HG02798 (cell line): ENCODE data around the gene ALKBH5.

ENCODE experiments used
- ATAC-seq: cut with Tn5 transposase; IDR thresholded peaks from one replicate; pipeline ENCODE4 v1.9.1; 2021; ENCODE audit warnings: mild to moderate bottlenecking; ENCODE audit not compliant: unreplicated experiment, poor library complexity

ALKBH5 gene

DNA sequence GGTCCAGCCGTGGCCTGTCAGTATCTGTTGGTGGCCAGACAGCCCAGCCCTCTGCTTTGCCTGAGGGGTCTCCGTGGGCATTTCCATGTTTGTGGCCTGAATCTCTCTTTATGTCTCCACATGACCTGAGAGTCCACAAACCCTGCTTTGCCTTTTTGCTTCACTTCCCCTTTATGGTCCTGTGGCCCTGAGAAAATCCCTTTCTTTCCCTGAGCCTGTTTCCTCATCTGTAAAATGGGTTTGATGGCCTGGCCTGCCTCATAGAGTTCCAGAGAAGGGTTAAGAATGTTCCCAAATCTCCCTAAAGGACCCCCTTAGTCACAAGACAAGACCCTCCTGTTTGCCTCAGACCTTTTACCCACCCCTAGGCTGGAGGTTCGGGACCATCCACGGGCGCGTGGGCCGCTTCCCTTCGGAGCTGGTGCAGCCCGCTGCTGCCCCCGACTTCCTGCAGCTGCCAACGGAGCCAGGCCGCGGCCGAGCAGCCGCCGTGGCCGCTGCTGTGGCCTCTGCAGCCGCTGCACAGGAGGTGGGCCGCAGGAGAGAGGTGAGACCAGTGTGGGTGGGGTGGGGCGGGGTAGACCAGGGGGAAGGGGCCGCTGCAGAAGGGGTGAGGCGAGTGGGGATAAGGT lies 26.2 kb upstream of the ALKBH5 start:
- ATAC-seq: no peak

DNA sequence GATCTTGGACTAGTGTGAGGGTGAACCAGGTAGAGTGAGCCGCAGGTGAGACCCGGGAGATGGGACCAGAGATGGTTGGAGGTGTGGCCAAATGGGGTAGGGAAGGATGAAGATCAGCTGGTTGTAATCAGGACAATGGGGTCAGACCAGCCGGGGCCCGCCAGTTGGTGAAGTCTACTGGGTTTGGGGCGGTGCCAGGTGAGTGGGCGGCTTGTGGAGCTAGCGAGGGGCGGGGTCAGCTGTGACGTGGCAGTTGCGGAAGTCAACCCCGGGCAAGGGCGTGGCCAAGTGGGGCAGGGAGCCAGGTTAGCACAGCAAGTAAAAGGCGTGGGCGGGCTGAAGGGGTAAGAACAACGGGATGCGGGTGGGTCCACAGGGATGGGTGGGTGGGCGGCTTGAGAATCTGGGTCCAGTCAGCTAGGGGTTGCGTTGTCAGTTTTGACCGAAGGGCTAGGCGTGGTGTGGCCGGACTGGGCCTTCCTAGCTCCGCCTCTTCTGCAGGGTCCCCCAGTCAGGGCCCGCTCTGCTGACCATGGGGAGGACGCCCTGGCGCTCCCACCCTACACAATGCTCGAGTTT lies 25.5 kb upstream of the ALKBH5 start:
- peak; percentile 55 for ATAC-seq

DNA sequence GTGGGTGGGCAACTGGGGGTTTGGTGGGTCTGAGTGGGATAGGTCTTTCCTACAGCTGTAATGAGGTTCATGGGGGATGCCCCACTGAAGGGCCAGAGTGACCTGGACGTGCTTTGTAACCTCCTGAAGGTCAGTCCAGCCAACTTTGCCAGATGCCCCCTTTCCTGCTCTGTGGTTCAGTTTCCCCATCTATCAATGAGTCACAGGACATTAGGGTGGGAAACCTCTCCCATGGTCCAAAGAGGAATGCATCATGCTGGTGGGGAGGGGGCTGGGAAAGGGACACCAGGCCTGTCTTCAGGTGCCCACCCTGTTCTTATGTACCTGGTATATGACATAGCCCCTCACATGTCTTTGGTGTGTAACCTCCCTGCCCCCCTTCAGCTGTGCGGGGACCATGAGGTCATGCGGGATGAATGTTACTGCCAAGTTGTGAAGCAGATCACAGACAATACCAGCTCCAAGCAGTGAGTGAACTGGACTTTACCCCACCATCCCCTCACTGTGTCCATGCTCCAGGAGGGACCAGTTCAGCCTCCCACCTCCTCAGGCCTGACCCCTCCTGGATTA lies 24.0 kb upstream of the ALKBH5 start:
- no peak for ATAC-seq

DNA sequence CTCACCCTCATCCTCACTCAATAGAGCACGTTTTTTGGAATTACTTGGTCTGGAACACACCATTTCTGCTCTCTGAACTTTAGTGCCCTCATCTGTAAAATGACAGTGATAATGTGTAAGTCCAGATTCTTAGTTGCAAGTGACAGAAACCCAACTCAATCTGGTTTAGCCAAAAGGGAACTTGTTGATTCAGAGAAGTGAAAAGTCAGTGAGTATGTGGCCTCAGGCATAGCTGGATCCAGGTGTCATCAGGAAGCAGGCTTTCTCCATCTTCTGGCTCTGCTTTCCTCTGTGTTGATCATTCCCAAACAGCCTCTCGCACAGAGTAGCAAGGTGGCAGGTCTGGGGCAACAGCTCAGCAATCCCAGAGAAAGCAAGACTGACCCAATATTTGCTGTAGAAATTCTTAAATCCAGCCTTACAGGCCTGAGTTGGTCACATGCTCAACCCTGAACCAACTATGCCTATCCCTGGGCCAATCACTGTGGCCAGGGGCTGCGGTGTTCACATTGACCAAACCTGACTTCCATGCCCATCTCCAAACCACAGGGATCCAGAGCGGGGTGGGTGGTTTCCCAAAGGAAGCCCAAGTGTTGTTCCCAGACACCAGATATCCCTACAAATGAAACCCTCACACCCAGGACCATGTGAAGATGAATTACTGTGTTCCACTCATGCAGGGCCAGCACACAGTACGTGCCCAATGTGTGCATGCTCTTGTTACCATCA lies 23.3 kb upstream of the ALKBH5 start:
- no peak for ATAC-seq

DNA sequence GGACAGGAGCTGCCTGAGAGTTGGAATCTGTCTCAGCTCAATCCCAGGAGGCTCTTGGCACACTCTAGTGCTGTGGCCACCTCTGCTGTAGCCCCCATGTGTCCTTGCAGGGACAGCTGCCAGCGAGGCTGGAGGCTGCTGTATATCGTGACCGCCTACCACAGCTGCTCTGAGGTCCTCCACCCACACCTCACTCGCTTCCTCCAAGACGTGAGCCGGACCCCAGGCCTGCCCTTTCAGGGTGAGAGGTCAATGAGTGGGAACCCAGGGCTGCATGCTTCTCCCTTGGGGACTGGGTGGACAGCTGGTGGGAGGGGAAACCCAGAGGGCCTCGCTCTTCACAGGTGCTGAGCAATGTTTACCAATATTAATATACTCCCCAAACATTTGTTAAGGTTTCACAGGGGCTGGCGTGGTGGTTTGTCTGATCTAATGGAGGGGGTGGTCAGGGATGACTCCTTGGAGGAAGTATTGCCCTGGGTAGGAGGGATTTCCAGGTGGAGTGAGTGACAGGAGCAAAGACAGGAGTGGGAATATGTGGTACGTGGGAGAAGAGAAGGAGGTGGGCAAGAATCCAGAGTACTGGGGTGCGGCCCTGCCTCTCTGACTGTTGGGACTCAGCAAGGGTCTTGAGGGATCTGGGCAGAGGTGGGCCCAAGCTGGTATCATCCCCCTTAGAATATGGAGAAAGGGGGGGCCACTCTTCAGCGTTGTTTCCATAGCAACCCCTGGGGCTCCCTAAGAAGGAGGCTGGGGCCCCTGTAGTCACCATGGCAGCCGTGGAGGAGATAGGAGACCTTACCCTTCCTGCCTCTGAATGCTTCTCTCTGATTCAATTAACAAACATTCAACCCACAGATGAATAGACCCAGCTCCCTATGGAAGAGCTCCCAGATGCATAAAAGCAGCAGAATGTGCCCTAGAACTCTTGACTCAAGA lies 22.2 kb upstream of the ALKBH5 start:
- peak; percentile 70 for ATAC-seq

DNA sequence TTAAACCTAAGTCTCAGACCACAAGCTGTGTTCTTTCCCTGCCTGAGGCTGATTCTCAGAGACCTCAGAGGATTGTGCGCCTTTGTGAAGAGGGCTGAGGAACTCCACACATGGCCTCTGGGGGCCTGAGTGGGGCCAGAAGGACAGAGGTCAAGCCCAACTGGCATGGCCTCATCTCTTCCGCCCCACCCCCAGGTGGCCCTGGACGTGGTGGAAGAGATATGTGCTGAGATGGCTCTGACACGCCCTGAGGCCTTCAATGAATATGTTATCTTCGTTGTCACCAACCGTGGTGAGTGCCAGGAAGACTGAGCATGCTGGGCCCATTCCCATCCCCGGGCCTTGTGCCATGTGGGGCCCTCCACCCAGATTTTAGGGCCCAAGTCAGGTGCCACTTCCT lies 20.1 kb upstream of the ALKBH5 start:
- no peak for ATAC-seq

DNA sequence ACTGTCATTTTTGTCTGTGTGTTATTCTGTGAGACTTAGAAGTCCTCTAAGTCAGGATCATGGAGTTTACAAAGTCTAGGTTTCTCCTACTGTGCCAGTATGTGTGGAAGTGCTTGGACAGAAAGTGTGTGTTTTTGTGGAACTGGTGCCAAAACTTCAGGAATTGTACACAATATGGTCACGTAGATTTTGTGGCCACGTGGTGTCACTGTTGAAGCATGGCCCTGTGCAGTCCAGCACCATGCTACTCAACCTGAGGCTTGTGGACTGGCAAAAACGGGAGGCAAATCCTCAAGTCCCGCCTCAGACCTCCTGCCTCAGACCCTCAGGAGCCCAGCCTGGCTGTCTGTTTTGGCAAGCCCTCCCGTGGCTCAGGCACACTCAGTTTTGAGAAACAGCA lies 16.7 kb upstream of the ALKBH5 start:
- ATAC-seq: no peak

DNA sequence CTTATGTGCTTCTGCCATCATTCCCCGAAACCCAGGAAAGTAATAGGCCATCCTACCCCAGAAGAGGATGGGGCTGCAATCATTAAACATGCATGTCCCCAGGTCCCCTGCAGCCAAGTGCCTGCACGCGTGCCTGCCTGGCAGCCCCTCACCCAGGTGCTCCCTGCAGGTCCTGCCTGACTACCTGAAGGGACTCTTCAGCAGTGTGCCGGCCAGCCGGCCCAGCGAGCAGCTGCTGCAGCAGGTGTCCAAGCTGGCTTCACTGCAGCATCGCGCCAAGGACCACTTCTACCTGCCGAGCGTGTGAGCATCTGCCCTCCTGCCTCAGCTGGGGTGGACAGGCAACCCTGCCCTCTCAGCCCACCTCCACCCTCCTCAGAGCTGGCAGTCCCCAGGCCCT lies 16.2 kb upstream of the ALKBH5 start:
- no peak for ATAC-seq

DNA sequence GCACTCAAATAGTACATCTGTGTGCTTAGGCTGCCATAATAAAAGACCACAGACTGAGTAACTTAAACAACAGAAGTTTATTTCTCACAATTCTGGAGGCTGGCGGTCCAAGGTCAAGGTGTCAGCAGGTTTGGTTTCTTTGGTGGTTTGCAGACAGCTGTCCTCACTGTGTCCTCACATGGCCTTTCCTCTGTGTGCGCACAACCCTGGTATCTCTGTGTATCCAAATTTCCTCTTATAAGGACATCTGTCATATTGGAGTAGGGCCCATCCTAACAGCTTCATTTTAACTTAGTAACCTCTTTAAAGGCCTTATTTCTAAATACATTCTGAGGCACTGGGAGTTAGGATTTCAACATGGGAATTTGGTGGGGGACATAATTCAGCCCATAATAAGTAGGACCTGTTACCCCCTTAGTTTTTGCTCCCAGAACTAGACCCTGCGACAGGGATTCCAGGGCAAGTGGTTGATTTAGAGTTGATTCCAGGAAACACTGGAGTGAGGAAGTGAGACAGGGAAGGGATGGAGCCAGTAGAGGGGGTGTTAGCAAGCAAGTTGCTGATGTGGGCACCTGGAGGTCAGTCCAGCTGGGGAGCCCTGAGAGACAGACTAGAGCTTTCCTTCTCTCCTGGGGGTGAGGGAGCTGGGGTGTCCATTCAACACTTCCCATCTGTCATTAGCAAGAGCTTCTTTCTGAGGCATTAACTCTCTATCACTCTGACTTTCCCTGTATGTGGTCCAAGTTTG lies 10.9 kb upstream of the ALKBH5 start:
- no peak for ATAC-seq

DNA sequence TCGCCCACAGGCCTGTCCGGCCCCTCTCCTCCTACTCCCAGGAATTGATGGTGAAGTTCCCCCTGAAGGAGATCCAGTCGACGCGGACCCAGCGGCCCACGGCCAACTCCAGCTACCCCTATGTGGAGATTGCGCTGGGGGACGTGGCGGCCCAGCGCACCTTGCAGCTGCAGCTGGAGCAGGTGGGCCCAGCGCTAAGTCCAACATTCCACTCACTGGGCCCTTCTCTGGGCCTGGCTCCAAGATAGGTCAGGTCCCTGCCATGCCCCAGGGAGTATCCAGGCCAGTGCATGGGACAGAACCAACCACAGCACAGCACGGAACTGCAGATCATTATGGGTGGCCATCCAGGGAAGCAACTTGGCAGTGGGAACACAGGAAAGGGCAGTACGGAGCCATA lies 9.9 kb upstream of the ALKBH5 start:
- no peak for ATAC-seq

DNA sequence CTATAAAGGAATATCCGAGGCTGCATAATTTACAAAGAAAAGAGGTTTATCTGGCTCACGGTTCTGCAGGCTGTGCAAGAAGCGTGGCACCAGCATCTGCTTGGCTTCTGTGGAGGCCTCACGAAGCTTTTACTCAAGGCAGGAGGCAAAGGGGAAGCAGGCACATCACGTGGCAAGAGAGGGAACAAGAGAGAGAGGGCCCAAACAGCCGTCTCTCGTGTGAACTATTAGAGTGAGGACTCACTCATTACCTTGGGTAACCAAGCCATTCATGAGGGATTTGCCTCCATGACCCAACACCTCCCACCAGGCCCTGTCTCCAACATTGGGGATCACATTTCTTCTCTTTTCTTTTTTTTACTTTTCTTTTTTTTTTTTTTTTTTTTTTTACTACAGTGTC lies 7.5 kb upstream of the ALKBH5 start:
- ATAC-seq: no peak

DNA sequence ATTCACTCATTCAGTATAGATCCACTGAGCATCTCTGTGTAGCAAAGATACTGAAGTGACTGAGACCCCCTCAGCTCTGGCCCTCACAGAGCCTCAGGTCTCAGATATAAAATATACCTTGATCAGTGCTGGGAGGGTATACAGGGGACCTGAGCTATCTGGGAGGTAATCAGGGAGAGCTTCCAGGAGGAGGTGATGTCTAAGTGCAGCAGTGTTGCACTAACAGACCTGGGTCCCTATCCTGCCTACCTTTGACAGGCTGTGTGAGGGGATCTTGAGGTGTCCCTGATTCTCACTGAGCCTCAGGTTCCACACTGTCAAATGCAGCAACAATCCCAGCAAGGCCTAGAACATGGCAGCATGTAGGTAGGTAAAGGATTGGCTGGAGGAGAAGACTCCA lies 6.5 kb upstream of the ALKBH5 start:
- ATAC-seq: no peak

DNA sequence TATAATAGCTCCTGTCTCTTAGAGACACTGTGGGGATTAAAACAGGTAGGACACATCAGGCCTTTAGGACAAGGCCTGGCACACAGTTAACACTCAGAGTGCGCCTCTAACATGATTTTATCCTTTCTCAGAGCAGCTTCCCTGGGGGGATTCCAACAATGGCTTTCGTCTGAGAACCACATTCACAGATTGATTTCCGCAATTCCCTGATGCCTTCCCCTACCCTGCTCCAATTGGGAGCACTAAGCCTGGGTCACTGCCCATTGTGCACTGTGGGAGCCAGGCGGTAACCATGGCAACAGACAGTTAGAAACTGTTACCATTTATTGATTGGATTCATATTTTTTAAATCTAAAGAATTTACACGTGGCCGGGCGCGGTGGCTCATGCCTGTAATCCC lies 5.9 kb upstream of the ALKBH5 start:
- ATAC-seq: no peak

DNA sequence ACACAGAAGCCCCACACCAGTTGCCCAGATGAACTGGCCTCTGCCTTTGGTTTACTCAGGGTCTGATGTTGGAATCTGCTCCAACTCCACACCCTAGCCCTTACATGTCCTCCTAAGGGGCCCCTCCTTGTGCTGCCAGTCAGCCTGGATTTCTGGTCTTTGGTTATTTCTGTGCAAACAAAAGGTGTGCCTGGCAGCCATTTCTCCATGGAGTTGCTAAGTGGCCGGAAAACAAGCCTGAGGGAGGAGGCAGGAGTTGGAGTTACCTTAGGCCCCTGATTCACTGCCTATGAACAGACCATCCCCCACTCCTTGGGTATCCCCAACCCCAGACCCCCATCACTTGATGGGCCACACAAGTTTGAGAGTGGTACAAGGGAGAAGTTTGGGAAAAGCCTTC lies 4.4 kb upstream of the ALKBH5 start:
- ATAC-seq: no peak

DNA sequence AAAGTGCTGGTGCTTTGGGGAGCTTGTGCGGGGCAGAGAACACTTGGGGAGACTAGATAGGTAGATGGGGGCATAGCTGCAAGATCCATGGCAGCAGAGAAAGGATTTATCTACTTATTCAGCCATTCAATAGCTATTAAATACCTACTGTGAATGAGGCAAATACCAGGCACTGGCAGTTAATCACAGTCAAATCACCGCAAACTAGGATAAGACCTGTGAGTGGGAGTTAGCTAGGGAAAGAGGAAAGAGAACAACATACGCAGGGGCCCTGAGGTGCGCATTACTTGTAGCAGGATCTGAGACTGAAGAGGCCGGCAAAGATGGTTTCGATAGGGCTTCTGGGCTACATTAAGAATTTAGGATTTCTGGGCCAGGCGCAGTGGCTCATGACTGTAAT lies 3.8 kb upstream of the ALKBH5 start:
- ATAC-seq: no peak

DNA sequence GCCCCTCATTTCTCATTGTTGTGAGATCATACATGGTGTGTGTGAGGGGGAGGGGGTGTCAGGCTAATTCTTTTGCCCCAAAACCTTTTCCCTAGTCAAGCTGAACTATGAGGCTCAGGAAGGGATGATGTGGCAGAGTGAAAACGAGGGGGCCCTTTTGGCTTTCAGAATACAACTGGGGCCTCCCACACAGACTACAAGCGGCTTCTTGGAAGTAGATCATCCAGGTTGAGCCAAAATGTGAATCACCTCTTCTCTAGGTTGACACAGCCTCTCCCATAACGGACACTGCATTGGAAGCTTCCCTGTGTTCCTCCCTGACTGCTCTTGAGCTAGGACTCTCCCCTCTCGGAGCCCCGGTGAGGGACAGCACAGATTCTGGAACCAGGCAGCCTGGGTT lies 2.3 kb upstream of the ALKBH5 start:
- ATAC-seq: no peak

DNA sequence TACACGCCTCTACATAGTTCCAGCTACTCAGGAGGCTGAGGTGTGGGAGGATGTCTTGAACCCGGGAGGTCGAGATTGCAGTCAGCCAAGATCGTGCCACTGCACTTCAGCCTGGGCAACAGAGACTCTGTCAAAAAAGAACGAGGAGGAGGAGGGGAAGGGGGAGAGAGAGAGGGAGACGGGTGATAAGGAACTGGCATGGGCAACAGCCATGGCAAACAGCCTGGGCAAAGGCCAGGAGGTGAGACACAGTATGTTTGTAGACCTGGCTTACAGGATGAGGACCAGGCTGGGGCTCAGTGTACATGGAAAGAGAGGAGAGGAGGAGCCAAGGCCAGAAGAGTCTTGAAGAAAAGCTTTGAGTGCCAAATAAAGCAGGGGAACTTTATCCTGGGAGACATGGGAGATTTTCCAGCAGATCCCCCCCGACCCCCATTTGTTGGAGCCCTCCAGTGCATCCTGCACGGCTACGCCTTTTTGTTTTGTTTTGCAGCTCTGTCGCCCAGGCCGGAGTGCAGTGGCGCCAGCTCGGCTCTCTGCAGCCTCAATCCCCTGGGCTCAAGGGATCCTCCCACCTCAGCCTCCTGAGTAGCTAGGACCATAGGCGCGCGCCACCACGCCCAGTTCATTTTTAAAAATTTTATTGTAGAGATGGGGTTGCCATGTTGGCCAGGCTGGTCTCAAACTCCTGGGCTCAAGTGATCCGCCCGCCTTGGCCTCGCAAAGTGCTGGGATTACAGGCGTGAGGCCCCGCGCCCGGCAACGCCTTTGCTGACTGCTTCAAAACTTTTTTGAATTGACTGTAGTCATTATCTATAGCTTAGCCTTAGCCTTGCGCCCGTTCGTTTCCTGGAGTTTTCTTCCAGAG lies 1.3 kb upstream of the ALKBH5 start:
- ATAC-seq: no peak

DNA sequence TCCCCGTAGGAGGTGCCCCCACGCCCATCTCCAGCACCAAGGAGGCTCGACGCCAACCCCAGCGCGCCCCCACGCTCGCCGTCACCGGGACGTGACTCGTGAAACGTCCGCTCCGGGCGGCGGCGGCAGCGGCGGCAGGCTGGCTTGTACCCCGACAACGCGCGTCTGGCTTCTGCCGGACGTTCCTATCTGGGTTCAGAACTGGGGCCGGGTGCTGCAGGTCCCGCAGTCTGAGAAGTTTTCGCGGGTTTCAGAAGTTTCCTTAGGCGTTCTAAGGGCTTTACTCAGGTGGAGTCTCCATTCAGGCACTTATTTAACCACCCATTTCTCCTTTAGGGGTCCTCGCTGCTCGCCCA lies 672 bp upstream of the ALKBH5 start:
- peak; percentile 42 for ATAC-seq
